Kidney (tissue), 14 donors: ENCODE results near the gene CHD9NB. TPM values are rescaled to one million over a fixed set of nuclear protein-coding genes. Genes with fewer than 3 reads are reported as not detected.

Experiments
- DNase-seq, 5 donors: peaks; one replicate each; pipeline ENCODE4 v3.0.0-alpha.2; 2013 to 2020
- FAIRE-seq: peaks from 2 replicates; lab custom pipeline; 2012; peaks lifted over from hg19 to GRCh38; lab: Jason Lieb, UNC
- H3K27ac ChIP-seq, 2 donors: one replicate each; pipeline ENCODE4 v1.7.0; 2013; ENCODE audit warnings: low read depth in 2 of 2, low read length in 2 of 2, inconsistent platforms in 1 of 2
- H3K27me3 ChIP-seq: one replicate; pipeline ENCODE4 v1.7.1; 2013; ENCODE audit warnings: low read length, inconsistent platforms; ENCODE audit not compliant: control insufficient read depth, insufficient read depth
- H3K36me3 ChIP-seq, 3 donors: one replicate each; pipeline versions ENCODE4 v1.7.0 to v1.7.1; 2013; ENCODE audit warnings: low read length in 3 of 3, control low read depth in 1 of 3, inconsistent platforms in 1 of 3; ENCODE audit not compliant: insufficient read depth in 3 of 3, control insufficient read depth in 2 of 3
- H3K4me1 ChIP-seq, 3 donors: one replicate each; pipeline versions ENCODE4 v1.7.0 to v1.7.1; 2013; ENCODE audit warnings: low read length in 3 of 3, inconsistent platforms in 1 of 3, low read depth in 1 of 3; ENCODE audit not compliant: control insufficient read depth in 2 of 3, insufficient read depth in 2 of 3
- H3K4me3 ChIP-seq, 3 donors: one replicate each; pipeline versions ENCODE4 v1.7.0 to v1.8.1; 2013; ENCODE audit warnings: low read length in 3 of 3, control low read depth in 1 of 3, inconsistent platforms in 1 of 3
- H3K9ac ChIP-seq, 3 donors: one replicate each; pipeline versions ENCODE4 v1.7.0 to v1.7.1; 2013; ENCODE audit warnings: low read length in 3 of 3, control low read depth in 1 of 3, inconsistent platforms in 1 of 3
- H3K9me3 ChIP-seq, 3 donors: one replicate each; pipeline versions ENCODE4 v1.7.0 to v1.7.1; 2013; ENCODE audit warnings: low read length in 3 of 3, control low read depth in 1 of 3, inconsistent platforms in 1 of 3; ENCODE audit not compliant: control insufficient read depth in 2 of 3, insufficient read depth in 1 of 3
- CTCF ChIP-seq: IDR thresholded peaks from 3 replicates; pipeline ENCODE4 v1.5.1; 2012; ENCODE audit warnings: mild to moderate bottlenecking, moderate library complexity, borderline replicate concordance; ENCODE audit not compliant: insufficient read depth; ENCODE audit errors: extremely low read depth
- intact Hi-C: fragments of 100-400 bp; cut with DNase I; formaldehyde crosslinking; loops from one replicate; pipeline ENCODE4 v1.11.1; 2022
- polyA plus RNA-seq: library from polyadenylated mRNA; stranded (reverse); fragments of 350-450 nt; fragmentation: Illumina TruSeq; extraction: RNeasy Lipid Tissue Mini Kit (QIAGEN cat#74804); gene quantifications from one replicate; pipeline ENCODE4 v1.2.3, GENCODE V29; 2014; ENCODE audit warnings: low read depth, low replicate concordance; ENCODE audit not compliant: insufficient read depth
- total RNA-seq: library from RNA; stranded (reverse); fragmentation: NEBNext Ultra II Directional; extraction: Animal tissue kit (Norgen Biotek cat#: 25700); gene quantifications from one replicate; pipeline ENCODE4 v1.2.1, GENCODE V29; 2021
- donor health status: control.
- donor health status: control.
- donor health status: control.
- donor health status: control.
- donor health status: control.
- donor health status: DM: yes; HTN: yes; CAD: no.
- donor health status: Normal renal cell carcinoma (clear cell type).

Gene CHD9NB
- total and polyA plus RNA-seq, 2 donors from 2014 or later: 9.8 to 26.2 TPM

DNA sequence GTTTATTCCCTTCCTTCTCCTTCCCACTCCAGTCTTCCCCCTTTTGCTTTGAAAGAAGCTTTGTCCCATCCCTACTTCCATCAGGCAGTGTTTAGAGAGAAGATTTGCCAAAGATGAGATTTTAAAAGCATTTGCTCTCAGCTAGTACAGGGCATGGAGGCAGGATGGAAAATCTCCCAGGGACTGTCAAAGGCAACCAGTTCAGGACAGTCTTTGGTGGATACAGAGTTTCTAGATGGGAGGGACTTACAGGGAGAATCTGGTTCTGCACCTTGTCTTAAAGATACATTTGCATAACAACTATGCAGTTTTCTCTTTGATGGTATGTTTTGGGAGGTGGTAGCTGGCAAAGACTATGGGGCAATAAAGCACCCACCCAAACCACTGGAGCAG lies 28.3 kb upstream of the CHD9NB start:
- H3K4me1 ChIP-seq: peaks cover 2 to 32% (median 15%) of the 10 kb centered on the region in 3 donors
- no peak overlapping the region for H3K9ac ChIP-seq
- FAIRE-seq (no peak), DNase-seq (no peak)
- H3K4me3 ChIP-seq: no peak overlapping the region
- H3K27ac ChIP-seq: peak overlapping the region; percentile 2 to 20
- no peaks in the 10 kb centered on the region for H3K27me3 ChIP-seq
- TF ChIP-seq CTCF: no peak
- H3K36me3 ChIP-seq: no peaks in the 10 kb centered on the region
- intact Hi-C loops: no loop called here
- H3K9me3 ChIP-seq: no peaks in the 10 kb centered on the region

GRCh38 chr16:53080345-53081031 lies 27.8 kb upstream of the CHD9NB start:
- DNase-seq (peak in 2 of 5 donors; percentile 74 to 83), FAIRE-seq (no peak)
- TF ChIP-seq CTCF: no peak
- no peak overlapping the region for H3K4me3 ChIP-seq
- H3K36me3 ChIP-seq: no peaks in the 10 kb centered on the region
- intact Hi-C loops: no loop called here
- H3K9me3 ChIP-seq: no peaks in the 10 kb centered on the region
- peak overlapping the region; percentile 20 to 49 for H3K27ac ChIP-seq
- no peak overlapping the region for H3K9ac ChIP-seq
- H3K27me3 ChIP-seq: no peaks in the 10 kb centered on the region
- H3K4me1 ChIP-seq: peaks cover 2 to 28% (median 15%) of the 10 kb centered on the region in 3 donors

GRCh38 chr16:53078765-53079485 lies 26.2 kb upstream of the CHD9NB start:
- no peaks in the 10 kb centered on the region for H3K9me3 ChIP-seq
- no peaks in the 10 kb centered on the region for H3K36me3 ChIP-seq
- no peak overlapping the region for H3K27ac ChIP-seq
- TF ChIP-seq CTCF: no peak
- no peak overlapping the region for H3K4me3 ChIP-seq
- DNase-seq (no peak), FAIRE-seq (no peak)
- no peak overlapping the region for H3K9ac ChIP-seq
- H3K27me3 ChIP-seq: no peaks in the 10 kb centered on the region
- H3K4me1 ChIP-seq: peaks cover 2 to 24% (median 12%) of the 10 kb centered on the region in 3 donors
- intact Hi-C loops: no loop called here
